GM21515 (cell line): Measurements from ENCODE around the gene ECT2.
"Not testable (repeated sequence)": the region's sequence is repeated elsewhere in the genome, so short reads cannot be mapped to it uniquely, and the experiment has no call there.

Experiments
- ATAC-seq: cut with Tn5 transposase; IDR thresholded peaks from one replicate; pipeline ENCODE4 v1.9.1; 2021; ENCODE audit not compliant: unreplicated experiment

The ECT2 gene

DNA sequence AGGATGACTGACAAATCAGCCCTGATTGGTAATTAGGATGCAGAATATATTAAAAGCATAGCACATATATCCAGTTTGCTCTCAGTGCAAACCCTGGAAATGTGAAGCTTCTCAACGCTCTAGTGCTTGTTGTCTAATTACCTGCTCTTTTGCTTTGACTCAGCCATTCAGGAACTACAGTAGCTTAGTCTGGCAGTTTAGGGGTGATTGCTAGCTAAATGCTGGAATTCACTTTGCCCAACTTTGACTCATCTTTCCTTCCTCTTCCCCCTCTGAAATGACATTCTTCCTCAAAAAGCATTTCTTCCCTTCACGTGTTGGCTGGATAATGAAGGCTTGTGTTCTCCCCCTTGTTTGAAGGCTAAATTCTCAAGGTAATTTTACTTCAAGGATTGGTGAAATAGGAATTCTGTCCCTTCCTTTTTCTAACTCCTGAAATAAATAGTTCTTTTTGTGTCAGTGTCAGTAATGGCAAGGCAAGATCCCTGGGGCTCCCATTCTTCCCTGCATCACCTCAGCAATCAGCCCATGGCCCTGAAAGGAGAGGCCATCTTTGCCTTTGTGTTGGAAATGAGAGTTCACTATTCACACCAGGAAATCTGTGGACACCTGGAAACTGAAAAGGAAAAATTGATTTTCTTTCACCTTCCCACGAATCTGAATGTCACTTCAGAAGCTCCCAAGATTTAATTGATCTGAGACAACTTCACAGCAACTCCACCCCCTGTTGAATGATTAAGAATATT lies 103.6 kb downstream of the ECT2 start:
- no peak for ATAC-seq

DNA sequence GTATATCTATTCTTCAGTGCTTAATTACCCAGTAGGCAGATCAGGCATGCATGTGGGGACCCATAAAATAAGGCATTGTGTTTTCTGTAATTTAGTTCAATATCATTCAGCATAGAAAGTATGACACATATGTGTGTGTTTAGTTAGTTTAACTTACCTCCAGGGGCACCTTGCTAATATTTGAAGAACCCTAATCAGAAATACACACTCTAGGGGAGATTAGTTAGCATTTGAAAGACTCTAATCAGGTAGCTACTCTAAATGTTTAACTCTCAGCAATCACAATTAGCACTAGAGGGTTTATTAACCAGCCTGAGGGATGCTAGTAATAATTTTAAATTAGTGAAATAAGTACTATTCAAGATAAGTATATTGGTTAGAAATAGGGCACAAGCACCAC lies 104.5 kb downstream of the ECT2 start:
- no peak for ATAC-seq

DNA sequence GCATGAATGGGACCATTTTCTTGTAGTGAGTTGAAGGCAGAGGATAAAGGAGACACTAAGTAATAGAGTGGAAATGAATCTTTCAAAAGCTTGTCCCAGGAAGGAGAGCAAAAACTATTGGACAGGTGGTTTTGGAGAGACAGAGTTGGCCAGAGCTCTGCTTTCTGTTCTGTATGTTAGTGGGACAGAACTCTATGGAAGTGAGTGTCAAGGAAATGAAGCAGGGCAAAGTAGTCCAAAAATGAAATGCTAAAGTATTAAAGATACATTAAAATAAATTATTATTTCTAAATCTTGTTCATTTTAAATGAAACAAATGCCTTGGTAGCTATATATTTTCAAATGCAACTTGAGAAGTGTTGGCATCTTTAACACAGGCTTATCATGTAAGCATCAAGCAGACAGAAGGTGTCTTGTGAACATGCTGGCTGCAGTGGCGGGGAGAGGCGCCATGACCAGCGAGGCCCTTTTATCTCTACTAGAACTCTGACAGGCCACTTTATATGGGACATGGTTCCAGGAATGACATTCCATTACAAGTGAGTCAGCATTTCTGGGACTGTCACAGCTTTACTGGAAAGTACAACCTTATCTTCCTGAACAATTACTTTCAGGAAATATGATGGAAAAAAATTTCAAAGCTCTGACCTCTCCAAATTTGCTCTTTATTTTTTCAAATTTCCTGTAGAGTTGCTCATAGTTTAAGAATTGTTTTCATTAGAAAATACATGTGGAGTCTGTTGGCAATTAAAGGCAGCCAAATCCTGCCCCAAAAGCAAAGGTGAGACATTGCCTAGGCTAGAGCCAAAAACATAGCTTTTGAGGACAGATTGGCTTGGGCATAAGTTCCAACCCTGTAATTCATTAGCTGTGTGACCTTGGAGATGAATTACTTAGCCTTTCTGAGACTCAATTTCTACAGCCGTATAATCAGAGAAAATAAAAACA lies 106.5 kb downstream of the ECT2 start:
- ATAC-seq: no peak

DNA sequence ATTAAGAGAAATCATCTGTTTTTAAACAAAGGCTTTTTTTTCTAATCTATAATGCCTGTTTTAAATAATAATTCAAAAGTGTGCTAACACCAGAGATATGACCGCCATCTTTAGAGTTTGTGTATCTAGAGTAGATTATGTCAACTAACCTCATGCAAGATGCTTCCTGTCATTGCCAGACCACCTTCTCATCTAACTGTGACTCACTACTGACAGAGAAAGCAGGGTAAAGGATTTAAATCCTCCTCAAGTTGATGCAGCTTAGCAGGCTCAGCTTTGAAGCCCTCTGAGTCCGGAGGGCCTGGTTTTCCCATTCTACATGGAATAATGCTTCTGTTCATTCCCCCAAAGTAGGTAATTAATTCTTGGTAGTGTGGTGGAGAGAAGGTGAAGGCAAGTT lies 108.5 kb downstream of the ECT2 start:
- no peak for ATAC-seq

DNA sequence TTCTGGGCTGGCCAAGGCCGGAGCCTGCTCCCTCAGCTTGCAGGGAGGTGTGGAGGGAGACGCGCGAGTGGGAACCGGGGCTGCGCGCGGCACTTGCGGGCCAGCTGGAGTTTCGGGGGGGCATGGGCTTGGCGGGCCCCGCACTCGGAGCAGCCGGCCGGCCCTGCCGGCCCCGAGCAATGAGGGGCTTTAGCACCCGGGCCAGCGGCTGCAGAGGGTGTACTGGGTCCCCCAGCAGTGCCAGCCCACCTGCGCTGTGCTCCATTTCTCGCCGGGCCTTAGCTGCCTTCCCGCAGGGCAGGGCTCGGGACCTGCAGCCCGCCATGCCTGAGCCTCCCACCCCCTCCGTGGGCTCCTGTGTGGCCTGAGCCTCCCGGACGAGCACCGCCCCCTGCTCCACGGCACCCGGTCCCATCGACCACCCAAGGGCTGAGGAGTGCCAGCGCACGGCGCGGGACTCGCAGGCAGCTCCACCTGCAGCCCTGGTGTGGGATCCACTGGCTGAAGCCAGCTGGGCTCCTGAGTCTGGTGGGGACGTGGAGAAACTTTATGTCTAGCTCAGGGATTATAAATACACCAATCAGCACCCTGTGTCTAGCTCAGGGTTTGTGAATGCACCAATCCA lies 116.3 kb downstream of the ECT2 start:
- not testable (repeated sequence) for ATAC-seq

DNA sequence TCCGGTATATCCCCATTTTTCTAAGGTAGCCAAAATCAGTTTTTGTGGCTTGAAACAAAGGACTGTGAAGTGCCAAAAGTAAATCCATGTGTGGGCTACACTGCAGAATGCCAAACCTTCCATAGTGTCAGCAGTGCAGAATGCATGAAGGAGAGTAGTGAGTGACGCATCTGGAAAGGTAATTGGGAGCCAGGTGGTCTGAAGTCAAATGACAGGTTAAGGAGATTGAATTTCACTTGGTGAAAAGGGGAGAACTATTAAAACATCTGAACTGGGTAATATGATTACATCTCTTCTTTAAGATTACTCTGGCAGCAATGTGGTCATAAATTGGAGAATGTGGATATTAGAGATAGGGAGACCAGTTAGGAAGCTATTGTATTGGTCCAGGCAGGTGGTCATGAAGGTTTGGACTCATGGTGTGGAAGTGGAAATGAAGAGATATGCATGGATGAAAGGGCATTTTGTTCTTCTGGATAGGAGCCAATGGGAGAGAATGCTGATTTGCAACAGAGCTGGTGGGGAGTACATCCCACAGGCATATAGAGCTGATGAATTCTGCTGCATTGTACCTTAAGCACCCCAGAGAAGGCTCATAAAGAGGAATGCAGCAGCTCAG lies 118.2 kb downstream of the ECT2 start:
- no peak for ATAC-seq

DNA sequence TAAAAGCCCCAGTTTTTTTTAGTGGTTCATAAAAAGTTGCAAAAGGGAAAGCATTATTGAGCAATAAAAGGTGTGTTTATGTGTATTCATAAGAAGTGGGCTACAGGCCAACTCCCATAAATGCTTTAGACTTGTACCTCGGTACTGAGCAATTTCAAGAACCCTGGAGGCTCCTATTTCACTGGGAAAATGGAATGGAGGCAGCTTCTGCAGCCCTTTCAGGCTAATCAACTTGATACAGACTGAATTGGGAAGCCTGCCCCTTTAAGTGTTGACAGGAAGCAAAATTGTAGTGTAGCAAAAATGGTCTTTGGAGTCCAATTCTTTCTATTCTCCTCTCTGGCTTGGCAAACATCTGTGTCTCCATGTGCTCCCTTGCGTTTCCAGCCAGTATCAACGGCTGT lies 118.8 kb downstream of the ECT2 start:
- ATAC-seq: no peak

DNA sequence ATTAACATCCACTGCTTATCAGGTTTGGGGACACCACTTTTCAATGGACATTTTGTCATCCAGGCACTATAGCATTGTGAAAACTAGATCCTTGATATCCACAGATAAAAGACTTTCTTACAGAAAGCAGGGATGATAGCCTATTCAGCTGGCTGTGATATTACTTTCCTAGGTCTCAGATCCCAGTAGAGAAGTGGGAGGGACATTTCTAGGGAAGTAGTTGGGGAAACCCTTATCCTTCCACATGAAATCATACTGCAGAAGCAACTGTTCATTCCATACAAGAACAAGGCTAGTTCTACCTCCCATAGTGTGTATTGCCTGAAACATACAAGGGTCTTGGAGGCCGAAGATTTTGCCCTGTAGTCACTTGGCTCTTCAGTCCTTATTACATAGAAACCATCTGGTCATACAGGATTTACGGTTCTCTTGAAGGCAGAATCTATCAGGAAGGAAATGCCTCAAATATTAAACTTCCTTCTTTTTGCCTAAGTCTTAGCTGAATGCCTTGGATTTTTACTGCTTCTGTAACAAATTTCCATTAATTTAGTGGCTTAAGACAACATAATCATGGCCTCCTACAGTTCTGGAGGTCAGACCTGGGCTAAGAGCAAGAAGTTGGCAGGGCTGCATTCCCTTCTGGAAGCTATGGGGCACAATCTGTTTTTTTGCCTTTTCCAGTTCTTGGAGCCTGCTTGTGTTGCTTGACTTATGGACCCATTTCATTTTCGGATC lies 119.4 kb downstream of the ECT2 start:
- ATAC-seq: no peak
